ENCODE data around the gene FBXL7.

Gene FBXL7

GRCh38 chr5:15722305-15722704 is 222.3 kb downstream of the FBXL7 start:
- no peak for DNase-seq

GRCh38 chr5:15727375-15727774 is 227.4 kb downstream of the FBXL7 start:
- no peak for DNase-seq

GRCh38 chr5:15728811-15729210 is 228.8 kb downstream of the FBXL7 start:
- no peak for DNase-seq

GRCh38 chr5:15731699-15732098 is 231.7 kb downstream of the FBXL7 start:
- no peak for DNase-seq

GRCh38 chr5:15734058-15734457 is 234.1 kb downstream of the FBXL7 start:
- no peak for DNase-seq

GRCh38 chr5:15737036-15737821 is 237.2 kb downstream of the FBXL7 start:
- no peak for DNase-seq

GRCh38 chr5:15737871-15738664 is 238.1 kb downstream of the FBXL7 start:
- no peak for DNase-seq

- DNase-seq = no peak
Observed at GRCh38 chr5:15740383-15740782, 240.4 kb downstream of the FBXL7 start.

GRCh38 chr5:15741591-15741990 is 241.6 kb downstream of the FBXL7 start:
- DNase-seq = no peak

GRCh38 chr5:15746833-15747232 is 246.9 kb downstream of the FBXL7 start:
- no peak for DNase-seq

GRCh38 chr5:15748266-15748665 is 248.3 kb downstream of the FBXL7 start:
- no peak for DNase-seq

GRCh38 chr5:15752663-15753285 is 252.8 kb downstream of the FBXL7 start:
- DNase-seq = no peak

GRCh38 chr5:15753752-15754151 is 253.8 kb downstream of the FBXL7 start:
- DNase-seq = no peak

GRCh38 chr5:15757103-15757502 is 257.1 kb downstream of the FBXL7 start:
- DNase-seq = no peak

- no peak for DNase-seq
Observed at GRCh38 chr5:15757619-15758018, 257.6 kb downstream of the FBXL7 start.

- DNase-seq = no peak
Observed at GRCh38 chr5:15762668-15763067, 262.7 kb downstream of the FBXL7 start.

GRCh38 chr5:15763754-15764153 is 263.8 kb downstream of the FBXL7 start:
- DNase-seq = no peak

GRCh38 chr5:15768936-15769335 is 269.0 kb downstream of the FBXL7 start:
- no peak for DNase-seq

GRCh38 chr5:15772131-15772530 is 272.2 kb downstream of the FBXL7 start:
- DNase-seq = no peak

- no peak for DNase-seq
Observed at GRCh38 chr5:15774632-15775031, 274.7 kb downstream of the FBXL7 start.

GRCh38 chr5:15776346-15776745 is 276.4 kb downstream of the FBXL7 start:
- DNase-seq = no peak

- DNase-seq = no peak
Observed at GRCh38 chr5:15783734-15784133, 283.8 kb downstream of the FBXL7 start.

- no peak for DNase-seq
Observed at GRCh38 chr5:15785531-15785981, 285.6 kb downstream of the FBXL7 start.

GRCh38 chr5:15786326-15786725 is 286.3 kb downstream of the FBXL7 start:
- no peak for DNase-seq
